NCI-H2029 (cell line): ENCODE measurements around the gene KLHL30.

Experiments
- DNase-seq: peaks from one replicate; lab custom pipeline; 2025; lab: John Stamatoyannopoulos, UW

Gene KLHL30

GRCh38 chr2:238119756-238120462, 18.6 kb upstream of the KLHL30 start:
- no peak for DNase-seq

GRCh38 chr2:238120463-238121298, 17.8 kb upstream of the KLHL30 start:
- DNase-seq, result no peak

GRCh38 chr2:238121511-238122286, 16.8 kb upstream of the KLHL30 start:
- DNase-seq, result no peak

GRCh38 chr2:238122287-238123217, 15.9 kb upstream of the KLHL30 start:
- DNase-seq, result no peak

GRCh38 chr2:238123218-238123971, 15.1 kb upstream of the KLHL30 start:
- no peak for DNase-seq

GRCh38 chr2:238123991-238124470, 14.4 kb upstream of the KLHL30 start:
- no peak for DNase-seq

GRCh38 chr2:238124488-238125126, 13.9 kb upstream of the KLHL30 start:
- no peak for DNase-seq

GRCh38 chr2:238125127-238125885, 13.2 kb upstream of the KLHL30 start:
- no peak for DNase-seq

GRCh38 chr2:238126338-238126737, 12.1 kb upstream of the KLHL30 start:
- DNase-seq, result no peak

GRCh38 chr2:238126775-238127164, 11.7 kb upstream of the KLHL30 start:
- no peak for DNase-seq

GRCh38 chr2:238127165-238128060, 11.1 kb upstream of the KLHL30 start:
- DNase-seq, result no peak

- DNase-seq, result no peak
Measured at GRCh38 chr2:238128061-238128440, 10.4 kb upstream of the KLHL30 start.

GRCh38 chr2:238128534-238129001, 9.9 kb upstream of the KLHL30 start:
- DNase-seq, result no peak

GRCh38 chr2:238129166-238130010, 9.1 kb upstream of the KLHL30 start:
- no peak for DNase-seq

GRCh38 chr2:238130111-238130695, 8.3 kb upstream of the KLHL30 start:
- DNase-seq, result no peak

- DNase-seq, result no peak
Measured at GRCh38 chr2:238130696-238131628, 7.5 kb upstream of the KLHL30 start.
